NCI-H128 (cell line): Measurements from ENCODE around the gene SRGAP3.

Experiments
- DNase-seq: peaks from one replicate; lab custom pipeline; 2025; ENCODE audit not compliant: unreplicated experiment; lab: John Stamatoyannopoulos, UW

Gene SRGAP3

DNA sequence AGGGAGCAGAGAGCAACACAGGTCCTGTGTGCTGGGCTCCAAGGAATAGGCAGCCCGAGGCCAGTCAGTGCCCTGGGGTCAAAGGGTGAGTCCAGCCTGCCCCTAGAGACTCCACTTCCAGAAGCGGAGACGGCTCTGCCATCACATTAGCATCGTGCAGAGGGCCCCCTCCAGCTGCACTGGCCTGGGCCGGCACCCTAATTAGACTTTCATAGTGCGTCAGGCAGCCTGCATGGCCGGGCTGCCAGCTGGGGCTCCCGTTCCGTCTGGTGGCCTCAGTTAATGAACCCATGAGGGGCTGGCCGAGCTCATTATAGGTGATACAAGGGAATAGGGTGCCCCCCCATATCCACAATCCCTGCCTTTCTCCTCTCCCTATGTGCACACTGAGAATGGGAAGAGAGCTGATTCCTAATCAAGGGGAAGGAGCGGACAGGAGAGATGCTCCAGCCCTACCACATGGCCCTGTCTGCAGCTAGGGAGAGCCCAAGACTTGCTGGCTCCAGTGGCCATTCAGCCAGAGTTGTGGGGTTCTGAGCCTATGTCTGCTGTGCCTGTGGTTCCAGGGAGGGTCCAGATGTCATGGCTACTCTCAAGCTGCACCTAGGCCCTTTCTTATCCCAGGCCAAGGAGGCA lies 128.0 kb downstream of the SRGAP3 start:
- DNase-seq = no peak

DNA sequence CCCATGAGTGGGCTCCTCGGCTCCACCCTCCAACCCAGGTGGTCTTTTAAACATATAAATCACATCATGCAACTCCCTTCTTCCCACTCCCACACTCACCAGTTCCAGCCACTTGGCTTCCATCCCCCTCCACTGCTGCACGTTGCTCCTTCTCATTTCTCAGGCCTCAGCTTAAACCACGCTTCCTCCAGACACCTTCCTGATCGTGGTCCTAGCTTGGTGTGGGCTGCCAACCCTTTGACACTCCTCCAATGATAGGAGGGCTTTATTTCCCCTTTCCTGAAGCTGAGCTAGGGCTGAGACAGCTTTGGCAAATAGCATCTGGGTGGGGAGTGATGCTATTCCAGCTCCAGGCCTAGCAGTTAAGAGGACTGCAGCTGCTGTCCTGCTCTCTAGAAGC lies 130.1 kb downstream of the SRGAP3 start:
- no peak for DNase-seq

DNA sequence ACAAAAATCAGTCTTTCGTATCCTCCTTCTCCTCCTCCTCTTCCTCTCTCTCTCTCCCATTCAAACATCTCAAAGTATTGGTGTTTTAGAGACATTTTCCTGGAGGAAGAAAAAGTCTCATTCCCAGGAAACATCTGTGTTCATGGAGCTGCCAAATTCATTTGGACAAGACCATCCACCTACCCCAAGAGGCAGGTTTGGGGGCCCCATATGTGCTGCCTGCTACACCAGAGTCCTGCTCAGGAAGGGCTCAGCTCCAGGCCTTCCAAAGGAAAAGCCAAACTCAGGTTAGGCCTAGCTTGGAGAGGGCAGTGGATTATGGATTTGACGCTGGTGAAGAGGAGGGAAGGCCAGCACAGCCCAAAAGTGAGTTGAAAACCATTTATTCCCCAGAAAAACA lies 131.2 kb downstream of the SRGAP3 start:
- no peak for DNase-seq

DNA sequence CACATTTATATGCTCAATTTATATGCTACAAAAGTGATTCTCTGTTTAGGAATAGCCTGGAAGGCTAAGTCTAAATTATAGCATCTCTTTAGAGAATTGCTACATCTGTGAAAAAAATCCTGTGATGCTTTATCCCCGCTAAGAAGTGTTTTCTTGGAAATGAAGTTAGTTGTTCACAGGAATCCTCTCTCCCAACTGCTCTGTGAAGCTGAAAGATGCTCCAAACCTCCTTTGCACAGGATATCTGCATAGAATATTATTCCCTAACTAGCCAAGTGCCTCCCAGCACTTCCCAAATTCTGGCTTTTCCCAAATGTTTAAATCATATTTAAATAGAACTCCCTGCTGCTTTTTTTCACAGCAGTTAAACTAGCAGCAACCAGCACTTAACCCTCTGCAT lies 132.2 kb downstream of the SRGAP3 start:
- no peak for DNase-seq

DNA sequence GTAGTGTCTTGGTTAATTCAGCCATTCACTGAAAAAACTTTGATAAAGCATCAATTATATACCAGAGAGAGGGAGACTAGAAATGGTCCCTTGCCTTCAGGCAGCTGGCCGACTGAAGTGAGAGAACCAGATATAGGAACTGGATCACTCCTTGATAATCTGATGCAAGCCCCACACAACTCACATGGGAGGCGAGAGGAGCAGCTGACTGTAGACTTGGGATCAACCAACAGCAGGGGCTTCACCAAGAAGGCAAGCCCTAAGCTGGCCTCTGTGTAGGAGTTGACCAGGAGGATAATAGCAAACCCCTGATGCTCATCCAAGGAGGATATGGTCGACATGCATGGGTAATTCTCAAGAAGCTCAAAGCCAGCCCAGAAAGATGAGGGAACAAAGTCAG lies 133.1 kb downstream of the SRGAP3 start:
- no peak for DNase-seq

DNA sequence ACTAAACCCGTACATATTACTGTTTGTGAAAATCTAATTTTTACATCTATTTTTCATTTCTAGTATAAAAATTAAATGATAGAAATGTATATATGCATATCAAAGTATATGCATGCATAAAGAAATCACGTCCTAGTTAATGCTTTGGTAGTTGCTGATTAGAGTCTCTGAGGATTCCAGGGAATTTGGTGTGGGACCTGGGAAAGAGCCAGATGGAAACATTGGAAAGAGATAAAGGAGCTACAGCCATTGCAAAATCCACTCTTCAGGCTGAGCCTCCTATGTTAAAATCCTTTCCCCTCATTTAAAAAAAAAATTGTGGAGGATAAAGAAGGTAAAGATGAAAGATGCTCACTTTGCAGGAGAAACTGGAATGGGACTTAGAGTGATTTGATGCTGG lies 134.1 kb downstream of the SRGAP3 start:
- no peak for DNase-seq

DNA sequence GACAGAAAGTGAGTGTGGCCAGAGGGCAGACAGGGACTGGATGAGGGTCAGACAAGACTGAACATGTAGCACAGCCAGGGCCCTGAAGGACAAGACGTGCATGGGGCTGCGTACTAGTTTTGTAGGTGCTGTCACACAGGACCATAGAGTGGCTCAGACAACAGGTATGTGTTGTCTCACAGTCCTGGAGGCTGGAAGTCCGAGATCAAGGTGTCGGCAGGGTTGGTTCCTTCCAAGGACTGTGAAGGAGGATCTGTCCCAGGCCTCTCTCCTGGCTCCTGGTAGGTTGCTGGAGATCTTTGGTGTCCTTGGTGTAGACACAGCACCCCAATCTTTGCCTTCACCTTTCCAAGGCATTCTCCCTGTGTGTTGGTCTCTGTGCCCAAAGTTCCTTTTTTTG lies 136.4 kb downstream of the SRGAP3 start:
- DNase-seq = no peak

DNA sequence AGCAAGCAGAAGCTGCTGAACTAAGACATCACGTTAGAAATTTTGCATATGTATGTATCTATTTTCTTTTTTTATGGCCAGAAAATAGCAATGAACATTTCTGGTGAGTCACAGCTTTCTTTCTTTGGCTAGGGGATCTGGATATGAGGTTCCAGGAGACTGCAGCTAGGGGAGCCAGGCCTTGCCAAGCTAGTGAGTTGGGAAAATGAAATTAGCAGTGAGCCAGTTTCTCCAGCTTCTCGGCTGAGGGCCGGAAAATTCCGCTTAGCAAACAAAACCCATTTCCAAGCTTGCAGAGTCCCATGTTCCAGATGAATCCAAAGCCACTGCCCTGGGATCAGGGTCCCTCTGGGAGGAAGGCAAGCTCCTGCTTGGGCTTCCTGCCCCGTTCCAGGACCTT lies 137.6 kb downstream of the SRGAP3 start:
- DNase-seq = no peak

DNA sequence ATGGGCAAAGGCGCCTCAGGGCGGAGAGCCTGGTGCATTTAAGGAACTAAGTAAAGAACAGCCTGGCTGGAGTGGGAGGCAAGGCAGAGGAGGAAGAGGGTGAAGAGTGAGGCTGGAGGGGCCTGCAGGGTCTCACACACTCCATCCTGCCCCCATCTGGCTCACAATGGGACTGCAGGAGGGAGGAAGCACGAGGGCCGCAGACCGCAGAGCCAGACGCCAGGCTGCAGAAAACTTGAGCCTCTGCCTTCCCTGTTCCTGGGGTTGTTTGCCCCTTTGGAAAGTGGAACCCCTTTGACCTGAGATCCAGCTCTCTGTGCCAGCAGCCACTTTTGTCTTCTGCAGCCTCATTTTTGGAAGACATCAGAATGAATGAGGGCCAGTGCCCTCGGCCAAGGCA lies 138.0 kb downstream of the SRGAP3 start:
- no peak for DNase-seq

DNA sequence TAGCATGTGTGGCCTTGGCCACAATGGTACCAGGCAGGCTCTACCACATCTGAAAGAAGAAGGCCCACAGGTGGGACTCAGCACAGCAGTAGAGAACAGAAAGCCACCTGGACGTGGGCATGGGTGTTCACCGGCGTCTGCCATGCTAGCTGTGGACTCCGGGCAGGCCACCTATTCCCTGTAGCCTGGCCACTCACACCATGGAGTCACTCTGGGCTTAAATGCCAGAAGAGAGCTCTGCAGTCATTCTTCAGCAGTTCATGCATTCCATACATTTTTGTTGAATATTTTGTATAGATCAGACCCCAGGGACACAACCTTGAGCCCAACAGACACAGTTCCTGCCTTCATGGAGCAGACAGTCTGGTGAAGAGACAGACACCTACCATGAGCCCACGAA lies 138.6 kb downstream of the SRGAP3 start:
- no peak for DNase-seq

DNA sequence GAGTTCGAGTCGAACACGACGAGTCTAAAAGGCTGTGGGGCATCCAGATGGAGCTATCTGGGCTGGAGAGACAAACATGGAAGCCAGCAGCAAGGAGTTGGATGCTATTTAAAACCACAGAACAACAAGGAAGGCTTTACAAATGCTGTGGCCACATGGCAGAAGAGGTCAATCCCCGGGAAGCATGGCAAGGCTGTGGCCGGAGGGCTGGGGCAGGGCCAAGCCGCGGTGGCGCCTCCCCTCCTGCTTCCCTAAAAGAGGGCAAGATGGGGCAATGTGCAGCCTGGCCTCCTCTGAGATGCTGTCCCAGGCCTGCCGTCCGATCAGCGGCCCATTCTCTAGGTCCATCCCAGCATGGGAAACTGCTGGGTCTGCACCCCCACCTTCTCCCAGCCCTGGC lies 139.1 kb downstream of the SRGAP3 start:
- DNase-seq = no peak

DNA sequence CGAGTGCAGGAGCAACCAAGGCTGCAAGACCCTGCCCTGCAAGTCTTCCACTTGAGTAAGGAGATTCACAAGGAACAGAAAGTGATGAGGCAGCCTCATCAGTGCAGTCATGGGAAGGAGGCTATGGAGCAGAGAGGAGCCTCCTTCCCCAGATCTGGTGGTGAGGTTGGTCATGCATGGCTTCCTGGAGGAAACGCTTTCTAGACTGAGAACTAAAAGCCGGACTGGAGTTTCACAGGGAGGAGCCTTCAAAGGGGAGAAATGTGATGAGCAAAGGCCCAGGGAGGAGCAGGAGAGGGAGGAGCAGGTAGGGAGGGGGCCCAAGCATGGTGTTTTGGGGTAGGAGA lies 139.9 kb downstream of the SRGAP3 start:
- DNase-seq = no peak

DNA sequence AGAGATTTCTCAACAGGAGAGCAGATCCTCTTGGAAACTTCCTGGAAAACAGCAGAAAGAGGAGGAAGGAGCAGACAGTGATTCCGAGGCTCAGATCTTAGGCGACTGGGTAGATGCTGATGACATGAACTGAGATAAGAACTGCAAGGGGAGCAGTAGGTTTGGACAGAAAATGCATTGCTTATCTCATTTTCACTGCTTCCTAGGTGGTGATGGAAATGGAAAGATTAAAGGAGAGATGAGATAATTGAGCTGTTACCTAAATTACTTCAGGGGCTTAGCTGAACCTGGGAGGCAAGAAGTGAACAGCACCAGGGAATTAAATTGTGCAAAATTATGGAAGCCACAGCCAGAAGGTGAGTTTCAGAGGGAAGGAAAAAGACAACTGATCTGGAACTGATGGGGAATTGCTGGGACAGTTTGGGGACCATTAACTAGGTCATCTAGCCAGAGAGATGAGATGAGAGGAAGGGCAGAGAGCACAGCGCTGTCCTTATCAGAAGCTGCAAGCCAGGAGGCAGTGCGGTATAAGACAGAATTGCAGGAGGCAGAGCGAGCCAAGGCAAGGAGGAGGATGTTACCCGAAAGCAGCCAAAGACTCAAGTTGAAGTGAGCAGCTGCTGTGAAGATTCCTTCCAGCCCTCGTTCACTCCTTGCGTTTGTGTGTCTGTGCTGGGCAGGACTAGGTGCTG lies 140.4 kb downstream of the SRGAP3 start:
- no peak for DNase-seq

DNA sequence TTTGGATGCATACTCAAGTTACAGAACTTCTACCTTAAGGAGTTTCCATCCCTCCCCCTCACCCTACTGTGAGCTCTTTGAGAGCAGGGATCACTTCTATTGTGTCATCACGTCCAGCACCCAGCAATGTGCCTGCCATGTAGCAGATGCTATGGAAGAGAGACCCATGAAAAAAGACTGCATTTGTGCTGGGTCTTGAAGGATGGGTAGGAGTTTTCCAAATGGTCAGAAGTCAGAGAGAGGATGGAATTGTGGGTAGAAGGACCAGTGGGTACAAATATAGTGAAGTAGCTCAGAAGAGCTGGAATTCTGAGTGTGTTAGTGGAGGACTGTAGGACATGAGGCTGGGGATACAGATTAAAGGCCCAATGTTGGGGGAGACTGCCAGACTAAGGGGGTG lies 141.7 kb downstream of the SRGAP3 start:
- no peak for DNase-seq

DNA sequence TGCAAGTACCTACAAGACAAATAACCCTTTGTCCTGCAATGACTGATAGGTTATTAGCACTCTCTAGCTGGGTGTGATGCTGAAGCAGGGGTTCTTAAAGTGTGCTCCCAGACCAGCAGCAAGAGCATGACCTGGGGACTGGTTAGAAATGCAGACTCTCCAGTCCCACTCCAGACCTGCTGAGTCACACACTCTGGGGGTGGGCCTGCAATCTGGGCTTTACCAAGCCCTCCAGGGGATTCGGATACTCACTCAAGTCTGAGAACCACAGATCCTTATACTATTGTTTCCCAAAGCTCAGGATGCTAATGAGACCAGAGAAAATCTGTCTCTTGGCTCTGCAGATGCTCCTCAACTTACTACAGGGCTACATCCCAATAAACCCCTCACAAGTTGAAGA lies 144.0 kb downstream of the SRGAP3 start:
- DNase-seq = no peak

DNA sequence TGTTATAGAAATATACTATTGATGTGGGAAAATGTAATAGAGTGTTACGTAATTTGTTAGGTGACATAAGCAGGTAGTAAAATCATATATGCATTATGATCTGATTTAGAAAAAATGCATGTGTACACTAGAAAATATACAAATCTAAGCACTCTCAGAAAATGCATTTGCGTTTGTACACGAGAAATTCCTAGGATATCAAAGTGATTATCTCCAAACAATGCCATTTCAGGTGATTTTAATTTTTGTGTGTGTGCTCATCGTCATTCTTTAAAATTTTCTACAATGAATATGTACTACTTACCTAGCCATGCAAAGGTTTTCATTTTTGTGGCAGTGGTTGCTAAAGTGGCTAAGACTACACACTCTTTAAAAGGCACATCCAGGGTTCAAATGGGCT lies 145.3 kb downstream of the SRGAP3 start:
- DNase-seq = no peak

DNA sequence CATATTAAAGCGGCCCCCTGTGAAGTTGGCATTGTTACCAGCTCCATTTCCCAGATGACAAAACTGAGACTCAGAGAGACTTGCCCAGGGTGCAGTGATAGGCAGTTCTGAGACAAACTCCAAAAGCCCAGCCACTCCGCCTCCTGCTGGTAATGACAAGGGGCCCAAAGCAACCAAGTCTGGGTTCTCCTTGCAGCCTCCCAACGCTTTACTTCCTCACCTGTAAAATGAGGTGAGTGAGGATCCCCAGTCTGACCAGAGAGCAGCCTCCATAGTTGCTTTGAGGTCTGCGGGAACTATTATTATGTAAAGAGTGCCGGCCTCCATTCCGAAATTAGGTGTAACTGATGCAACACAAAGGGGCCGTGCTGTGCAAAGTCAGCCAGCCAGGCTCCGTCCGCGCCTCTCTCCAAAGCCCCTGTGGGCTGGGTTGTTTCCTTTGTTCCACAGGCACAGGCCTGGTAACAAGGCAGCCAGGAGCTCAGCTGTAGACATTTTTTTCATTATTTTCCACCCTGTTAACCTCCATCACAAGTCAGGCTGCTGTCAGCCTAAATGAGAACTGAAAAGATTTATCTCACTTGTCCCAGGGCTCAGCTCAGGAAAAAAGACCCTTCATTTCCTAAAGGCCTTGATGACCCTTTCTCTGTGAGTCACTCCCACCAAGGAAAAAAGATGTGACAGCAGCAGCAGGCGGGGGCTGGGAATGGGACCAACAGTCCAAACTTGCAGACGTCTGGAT lies 147.0 kb downstream of the SRGAP3 start:
- no peak for DNase-seq

DNA sequence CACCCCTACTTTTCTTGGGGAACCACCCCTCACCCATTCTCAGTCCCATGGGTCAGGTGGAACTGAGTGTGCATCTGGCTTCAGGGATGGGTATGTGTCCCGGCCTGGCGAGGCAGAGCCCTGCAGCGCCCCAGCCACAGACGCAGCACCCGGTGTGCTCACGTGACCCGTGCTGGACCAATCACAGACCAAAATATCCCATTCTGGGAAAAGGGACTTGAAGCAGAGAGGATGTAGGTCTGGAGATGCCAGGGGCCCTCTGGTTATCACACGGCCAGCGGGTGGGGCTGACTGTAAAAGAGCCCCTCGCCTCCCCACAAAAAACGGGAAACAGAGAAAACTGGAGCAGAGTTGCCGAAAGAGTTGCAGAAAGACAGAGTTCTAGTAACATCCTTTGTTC lies 148.2 kb downstream of the SRGAP3 start:
- no peak for DNase-seq

DNA sequence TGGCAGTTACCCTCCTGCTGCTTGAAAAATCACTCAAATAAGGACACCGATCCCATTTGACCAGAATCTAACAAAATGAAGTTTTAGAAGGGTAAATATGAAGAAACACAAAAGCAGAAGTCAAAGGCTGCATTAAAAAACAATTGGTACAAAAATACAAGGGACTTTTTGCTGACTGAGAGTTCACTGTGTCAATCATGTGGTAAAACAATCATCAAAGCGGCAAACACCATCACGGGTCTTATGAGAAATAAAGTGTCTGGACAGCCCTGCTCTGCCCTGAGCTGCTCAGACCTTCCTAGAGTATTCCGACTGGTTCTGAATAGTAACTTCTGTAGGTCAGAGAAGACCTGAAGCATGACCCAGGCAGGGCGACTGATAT lies 148.9 kb downstream of the SRGAP3 start:
- no peak for DNase-seq

DNA sequence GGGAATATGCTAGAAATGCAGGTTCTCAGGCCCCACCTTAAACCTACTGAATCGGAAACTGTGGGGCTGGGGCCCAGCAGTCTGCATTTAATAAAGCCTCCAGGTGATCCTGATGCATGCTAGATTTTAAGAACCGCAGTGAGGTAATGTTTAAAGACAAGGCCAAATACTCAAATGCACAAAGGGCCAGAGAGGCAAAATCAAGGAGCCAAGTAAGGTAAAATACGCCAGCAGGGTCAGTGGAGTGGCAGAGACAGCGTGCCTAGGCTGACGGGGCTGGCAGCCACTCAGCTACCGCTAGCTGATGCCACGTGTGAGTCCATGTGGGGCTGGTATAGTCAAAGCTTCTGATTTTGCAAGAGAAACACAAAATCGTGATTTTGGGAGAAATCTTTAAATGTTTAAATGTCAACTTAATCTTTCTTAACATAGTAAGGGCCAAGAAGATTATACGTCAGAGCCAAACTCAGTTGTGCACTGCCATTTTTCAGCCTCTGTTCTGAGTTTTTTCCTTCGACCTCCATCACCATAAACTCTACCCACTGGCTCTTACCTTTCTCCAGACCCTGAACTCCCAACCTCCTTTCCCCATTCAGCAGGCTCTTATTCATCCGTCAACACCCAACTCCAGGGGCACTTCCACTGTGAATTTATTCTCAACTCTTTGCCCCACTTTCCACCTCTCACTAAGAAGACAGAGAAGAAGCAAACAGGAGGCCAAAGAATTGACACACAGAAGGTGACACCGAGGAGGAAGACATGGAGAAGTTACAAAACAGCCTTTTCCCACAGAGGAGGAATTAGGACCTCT lies 149.5 kb downstream of the SRGAP3 start:
- DNase-seq = no peak

DNA sequence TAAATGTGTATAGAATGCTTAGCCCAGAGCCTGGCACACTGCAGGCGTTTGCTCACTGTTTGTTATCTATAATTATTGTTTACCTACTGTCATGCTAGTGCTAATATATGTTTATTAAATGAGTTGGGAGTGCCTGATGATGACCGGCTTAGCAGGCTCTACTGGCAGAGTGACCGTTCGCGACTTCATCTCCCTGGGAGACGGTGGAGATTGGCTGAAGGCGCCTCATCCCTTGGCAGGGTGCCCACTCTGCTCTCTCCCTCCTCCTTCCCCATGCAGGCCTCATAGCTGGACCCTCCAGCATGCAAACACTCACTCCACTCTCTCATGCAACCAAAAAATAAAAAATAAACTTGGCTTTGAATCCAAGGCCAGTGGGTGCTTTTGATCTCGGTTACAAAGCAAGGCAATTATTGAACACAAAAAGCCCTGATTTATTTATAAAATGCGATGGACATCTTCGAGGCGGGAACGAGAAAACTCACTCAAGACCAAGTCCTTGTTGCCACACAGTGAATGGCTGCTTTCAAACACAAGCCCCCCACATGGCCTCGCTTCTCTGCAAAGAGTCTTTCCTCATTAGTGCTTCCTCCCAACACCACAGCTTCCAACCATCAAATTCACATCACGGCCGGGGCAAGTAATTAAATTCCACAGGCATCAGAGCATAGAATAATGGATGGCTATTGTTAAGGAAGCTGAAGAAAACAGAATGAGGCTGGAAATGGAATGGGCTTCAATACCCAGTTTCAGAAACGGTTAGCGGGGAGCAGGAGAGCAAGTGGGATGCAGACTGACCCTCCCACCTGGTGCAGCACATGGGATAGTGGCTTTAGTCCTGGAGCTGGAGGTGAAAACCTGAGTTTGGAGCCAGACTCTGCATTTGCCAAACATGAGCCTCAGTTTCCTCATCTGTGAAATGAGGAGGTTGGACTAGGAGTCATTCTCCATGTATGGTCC lies 150.4 kb downstream of the SRGAP3 start:
- no peak for DNase-seq
